K562 (cell line): ENCODE results near the gene ZNF581. TPM values are rescaled to one million over a fixed set of nuclear protein-coding genes. Genes with fewer than 3 reads are reported as not detected.

ENCODE experiments used
- CBFA2T2 ChIP-seq: fragments of 450-650 bp; conservative IDR thresholded peaks from 2 replicates; pipeline ENCODE4 v1.6.1; 2017; ENCODE audit warnings: mild to moderate bottlenecking
- ETV1 ChIP-seq: fragments of 450-650 bp; conservative IDR thresholded peaks from 2 replicates; pipeline ENCODE4 v1.6.1; 2016; ENCODE audit warnings: missing genetic modification characterization, control low read depth, low read depth, missing compliant biosample characterization
- KLF1 ChIP-seq: fragments of 450-650 bp; IDR thresholded peaks from 2 replicates; pipeline ENCODE4 v1.6.1; 2016; ENCODE audit warnings: missing genetic modification characterization, missing compliant biosample characterization
- KLF13 ChIP-seq: fragments of 450-650 bp; IDR thresholded peaks from 2 replicates; pipeline ENCODE4 v1.6.1; 2016; ENCODE audit warnings: missing genetic modification characterization, low read depth, mild to moderate bottlenecking, missing compliant biosample characterization, moderate library complexity, borderline replicate concordance
- L3MBTL2 ChIP-seq: fragments of 450-650 bp; IDR thresholded peaks from 2 replicates; pipeline ENCODE4 v1.6.1; 2016; ENCODE audit warnings: mild to moderate bottlenecking, moderate library complexity
- MAZ ChIP-seq, 2 experiments: fragments of 450-650 bp in 1 of 2; sonication (generic) in 1 of 2; formaldehyde crosslinking; IDR thresholded peaks in 1 of 2; conservative IDR thresholded peaks in 1 of 2; 2 replicates each; pipeline versions ENCODE4 v1.4.0 to v1.5.0; 2020; ENCODE audit warnings: mild to moderate bottlenecking in 1 of 2, missing genetic modification reagents in 1 of 2
- NCOA1 ChIP-seq: fragments of 450-650 bp; IDR thresholded peaks from 2 replicates; pipeline ENCODE4 v1.6.1; 2016; ENCODE audit warnings: low read depth
- NEUROD1 ChIP-seq: fragments of 150-350 bp; IDR thresholded peaks from 2 replicates; pipeline ENCODE4 v1.6.1; 2014; ENCODE audit warnings: borderline replicate concordance, low read length, low read depth; ENCODE audit not compliant: partially characterized antibody
- NFATC3 ChIP-seq: fragments of 450-650 bp; IDR thresholded peaks from 2 replicates; pipeline ENCODE4 v1.6.1; 2017; ENCODE audit warnings: mild to moderate bottlenecking
- NRF1 ChIP-seq, 2 experiments: fragments of 450-650 bp; IDR thresholded peaks in 1 of 2; conservative IDR thresholded peaks in 1 of 2; 2 replicates each; pipeline ENCODE4 v1.6.1; 2014; ENCODE audit warnings: mild to moderate bottlenecking in 2 of 2
- POLR2AphosphoS2 ChIP-seq: IDR thresholded peaks from 2 replicates; pipeline ENCODE4 v1.6.1; 2012; ENCODE audit warnings: low read length, improper control_type of control experiment
- RBFOX2 ChIP-seq: fragments of 200-400 bp; formaldehyde crosslinking; IDR thresholded peaks from 2 replicates; pipeline ENCODE4 v1.6.1; 2017; ENCODE audit warnings: low read depth, mild to moderate bottlenecking, low read length, moderate library complexity
- SAFB2 ChIP-seq: fragments of 200-400 bp; formaldehyde crosslinking; IDR thresholded peaks from 2 replicates; pipeline ENCODE4 v1.6.1; 2018; ENCODE audit warnings: borderline replicate concordance, low read length, low read depth, moderate library complexity; ENCODE audit not compliant: severe bottlenecking
- STAT5B ChIP-seq: fragments of 250-450 bp; sonication (Bioruptor Pico); IDR thresholded peaks from 2 replicates; pipeline ENCODE4 v1.8.0; 2021; ENCODE audit warnings: mild to moderate bottlenecking, inconsistent platforms
- YY1 ChIP-seq, 3 experiments: IDR thresholded peaks; 2 replicates each; pipeline ENCODE4 v1.6.1; 2011; ENCODE audit warnings: low read length in 2 of 3, mild to moderate bottlenecking in 2 of 3, moderate library complexity in 2 of 3, borderline replicate concordance in 1 of 3, control low read depth in 1 of 3, low read depth in 1 of 3; ENCODE audit not compliant: insufficient read depth in 3 of 3, insufficient replicate concordance in 2 of 3, control insufficient read depth in 1 of 3, insufficient read length in 1 of 3; ENCODE audit errors: extremely low read depth in 1 of 3
- polyA plus RNA-seq, 8 experiments: library from polyadenylated mRNA; depleted of rRNA in 4 of 8; stranded (reverse) in 5 of 8; unstranded in 3 of 8; fragments of >200 nt; fragmentation: Nextera tagmentation in 2 of 8; fragmentation: Illumina TruSeq in 1 of 8; extraction: Ambion mirVana in 2 of 8; extraction: Trizol in 1 of 8; gene quantifications; 2 replicates each; pipeline versions ENCODE4 v1.2.1 to v1.2.3, GENCODE V29; 2011 to 2014; ENCODE audit warnings: inconsistent platforms in 1 of 8, missing spikeins in 1 of 8
- total RNA-seq, 7 experiments: library from RNA; depleted of rRNA in 6 of 7; stranded (reverse); fragments of >200 nt in 6 of 7; fragmentation: Illumina TruSeq in 2 of 7; extraction: Trizol in 2 of 7; gene quantifications; 2 replicates each; pipeline versions ENCODE4 v1.2.1 to v1.2.3, GENCODE V29; 2011 to 2021; ENCODE audit warnings: low replicate concordance in 1 of 7
- TF ChIP-seq, protein P1 (sequence below): conservative IDR thresholded peaks from 2 replicates; pipeline ENCODE4 v1.6.1; 2011; ENCODE audit warnings: low read depth, mild to moderate bottlenecking, low read length; ENCODE audit not compliant: control insufficient read depth
- TF ChIP-seq, protein P2 (sequence below): fragments of 450-650 bp; IDR thresholded peaks from 2 replicates; pipeline ENCODE4 v1.6.1; 2014; ENCODE audit warnings: low read depth, mild to moderate bottlenecking, moderate library complexity, borderline replicate concordance
- TF ChIP-seq, protein P3 (sequence below): fragments of 250-450 bp; sonication (Bioruptor Pico); IDR thresholded peaks from 2 replicates; pipeline ENCODE4 v1.5.0; 2021; ENCODE audit warnings: mild to moderate bottlenecking, moderate library complexity

The ZNF581 gene
- total and polyA plus RNA-seq, 9 of the 15 experiments (the other 6 are each of a cell fraction or from before 2014, with no cell fraction given) = 2.4 to 39.4 (median 15.4) TPM

DNA sequence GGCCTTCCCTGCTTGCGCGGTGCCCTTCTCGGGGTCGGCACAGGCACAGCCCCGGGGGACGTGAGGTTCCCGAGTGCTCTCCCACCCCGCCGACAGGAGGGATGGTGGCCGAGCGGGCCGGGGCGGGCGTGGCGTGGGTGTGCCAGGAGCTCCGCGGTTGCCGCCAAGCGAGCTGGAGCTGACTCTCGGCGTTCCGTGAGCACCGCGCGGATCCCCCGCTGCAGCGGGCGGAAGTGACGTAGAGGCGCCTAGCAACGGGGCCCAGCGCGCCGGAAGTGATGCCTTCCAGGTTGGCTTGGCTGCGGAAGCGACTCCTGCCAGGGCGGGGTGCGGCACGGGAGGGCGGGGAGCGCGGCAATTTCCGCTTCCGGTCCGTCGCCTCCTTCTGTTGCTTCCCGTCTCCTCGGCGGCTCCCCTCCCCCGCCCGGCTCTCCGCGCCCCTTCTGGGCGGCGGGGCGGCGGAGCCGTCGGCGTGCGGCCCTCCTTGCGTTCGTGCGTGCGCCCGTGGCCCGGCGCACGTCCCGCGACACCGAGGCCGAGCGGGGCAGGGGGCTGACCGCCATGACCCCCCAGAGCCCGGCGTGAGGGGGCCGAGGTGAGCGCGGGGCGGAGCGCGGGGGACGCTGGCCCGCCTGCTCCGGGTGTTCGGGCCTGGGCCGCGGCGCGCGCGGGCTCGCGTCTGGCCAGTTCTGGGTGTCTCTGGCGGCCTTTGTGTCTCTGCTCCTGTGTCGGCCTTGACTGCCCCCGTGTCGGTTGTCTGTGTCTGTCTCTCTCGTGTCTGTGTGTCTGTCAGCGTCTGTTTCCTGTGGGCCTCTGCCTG lies 31.6 kb downstream of the ZNF581 start, which contains the start of gene EPN1 (continued):
- no peak for TF ChIP-seq CBFA2T2
- peak; percentile 39; the same call in 1 of the 2 replicates for TF ChIP-seq NCOA1
- peak; percentile 33 for TF ChIP-seq NEUROD1
- TF ChIP-seq NRF1 (conservative IDR thresholded peaks at IDR 0.05 in 1 of 2, IDR thresholded peaks at IDR 0.05 in 1 of 2) = peak; percentile 44 to 62; a peak in 3 of 4 replicates
- TF ChIP-seq MAZ (CRISPR knock-in tag; conservative IDR thresholded peaks at IDR 0.05 in 1 of 2, IDR thresholded peaks at IDR 0.05 in 1 of 2) = peak; percentile 97 to 98
- TF ChIP-seq, protein P1, sequence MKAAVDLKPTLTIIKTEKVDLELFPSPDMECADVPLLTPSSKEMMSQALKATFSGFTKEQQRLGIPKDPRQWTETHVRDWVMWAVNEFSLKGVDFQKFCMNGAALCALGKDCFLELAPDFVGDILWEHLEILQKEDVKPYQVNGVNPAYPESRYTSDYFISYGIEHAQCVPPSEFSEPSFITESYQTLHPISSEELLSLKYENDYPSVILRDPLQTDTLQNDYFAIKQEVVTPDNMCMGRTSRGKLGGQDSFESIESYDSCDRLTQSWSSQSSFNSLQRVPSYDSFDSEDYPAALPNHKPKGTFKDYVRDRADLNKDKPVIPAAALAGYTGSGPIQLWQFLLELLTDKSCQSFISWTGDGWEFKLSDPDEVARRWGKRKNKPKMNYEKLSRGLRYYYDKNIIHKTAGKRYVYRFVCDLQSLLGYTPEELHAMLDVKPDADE = peak; percentile 79
- TF ChIP-seq, protein P2, sequence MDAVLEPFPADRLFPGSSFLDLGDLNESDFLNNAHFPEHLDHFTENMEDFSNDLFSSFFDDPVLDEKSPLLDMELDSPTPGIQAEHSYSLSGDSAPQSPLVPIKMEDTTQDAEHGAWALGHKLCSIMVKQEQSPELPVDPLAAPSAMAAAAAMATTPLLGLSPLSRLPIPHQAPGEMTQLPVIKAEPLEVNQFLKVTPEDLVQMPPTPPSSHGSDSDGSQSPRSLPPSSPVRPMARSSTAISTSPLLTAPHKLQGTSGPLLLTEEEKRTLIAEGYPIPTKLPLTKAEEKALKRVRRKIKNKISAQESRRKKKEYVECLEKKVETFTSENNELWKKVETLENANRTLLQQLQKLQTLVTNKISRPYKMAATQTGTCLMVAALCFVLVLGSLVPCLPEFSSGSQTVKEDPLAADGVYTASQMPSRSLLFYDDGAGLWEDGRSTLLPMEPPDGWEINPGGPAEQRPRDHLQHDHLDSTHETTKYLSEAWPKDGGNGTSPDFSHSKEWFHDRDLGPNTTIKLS = peak; percentile 73
- TF ChIP-seq KLF13 (tag) = 0 out of 2 replicates have a peak, but pooled peaks have one; percentile 42
- no peak for TF ChIP-seq SAFB2
- TF ChIP-seq STAT5B (CRISPR knock-in tag) = no peak
- TF ChIP-seq KLF1 (tag) = peak; percentile 94
- TF ChIP-seq, protein P3, sequence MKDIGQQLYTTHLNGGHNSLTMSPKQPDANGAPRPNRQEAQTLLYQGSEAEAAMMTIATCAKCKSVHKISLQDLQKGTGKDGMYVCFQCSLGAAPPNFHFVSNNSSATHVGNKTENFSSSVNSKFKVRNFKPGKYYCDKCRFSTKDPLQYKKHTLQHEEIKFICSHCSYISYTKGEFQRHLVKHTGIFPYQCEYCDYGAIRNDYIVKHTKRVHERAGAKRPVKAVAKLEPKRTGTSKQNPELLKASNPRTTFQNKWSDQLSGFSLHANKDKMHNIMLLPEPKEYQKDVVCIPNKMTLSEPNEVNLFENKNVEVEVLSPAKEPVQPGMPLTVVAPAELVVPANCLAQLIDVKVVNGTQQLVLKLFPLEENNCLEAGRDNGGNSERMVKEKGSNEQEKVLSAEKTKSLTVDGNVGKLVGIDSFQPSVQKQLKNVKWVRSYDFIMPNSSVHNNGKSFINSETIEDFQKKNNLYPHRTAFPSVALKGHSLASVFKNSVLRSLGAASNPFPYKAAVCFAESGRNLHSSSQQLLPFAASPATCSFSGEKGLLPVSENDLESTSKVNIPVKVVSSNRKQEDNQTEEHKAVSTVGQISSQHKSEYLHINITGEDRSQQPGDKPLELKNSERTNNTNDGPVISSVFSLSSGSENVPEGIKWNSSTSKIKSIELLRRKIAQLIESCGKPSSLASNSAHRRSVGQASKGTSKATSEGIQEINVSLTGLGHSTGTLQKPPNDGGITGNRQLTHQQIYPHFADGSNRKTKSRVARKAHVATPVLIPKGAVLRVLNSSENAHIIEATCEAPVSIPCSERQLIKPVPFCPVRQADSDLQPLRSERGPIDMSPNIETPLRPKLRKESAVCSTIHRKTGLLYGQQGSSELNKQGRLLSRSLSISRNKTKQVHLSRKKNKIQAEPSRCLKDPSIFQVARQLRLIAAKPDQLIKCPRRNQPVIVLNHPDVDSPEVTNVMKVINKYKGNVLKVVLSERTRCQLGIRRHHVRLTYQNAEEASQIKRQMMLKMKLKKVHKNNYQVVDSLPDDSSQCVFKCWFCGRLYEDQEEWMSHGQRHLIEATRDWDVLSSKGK = no peak
- TF ChIP-seq NFATC3 = no peak
- peak in 1 of 3 experiments; percentile 5 for TF ChIP-seq YY1 (IDR thresholded peaks at IDR 0.05; ENCODE audit: borderline replicate concordance in 1 of 3, control insufficient read depth in 1 of 3, extremely low read depth in 1 of 3, insufficient read depth in 3 of 3, insufficient read length in 1 of 3, insufficient replicate concordance in 2 of 3, low read depth in 1 of 3, low read length in 2 of 3)
- TF ChIP-seq ETV1 (tag) = peak; percentile 92
- peak; percentile 98 for TF ChIP-seq POLR2AphosphoS2
- peak; percentile 48; the same call in 1 of the 2 replicates for TF ChIP-seq L3MBTL2
- TF ChIP-seq RBFOX2 = peak; percentile 83
